CD4-positive, alpha-beta T cell treated with Interleukin-1 beta for 1 hour (primary cell): Measurements from ENCODE around the gene TIPARP.

ENCODE experiments used
- DNase-seq, 2 donors: peaks; one replicate each; pipeline ENCODE4 v3.0.0-alpha.2; 2020 to 2022

Gene TIPARP

DNA sequence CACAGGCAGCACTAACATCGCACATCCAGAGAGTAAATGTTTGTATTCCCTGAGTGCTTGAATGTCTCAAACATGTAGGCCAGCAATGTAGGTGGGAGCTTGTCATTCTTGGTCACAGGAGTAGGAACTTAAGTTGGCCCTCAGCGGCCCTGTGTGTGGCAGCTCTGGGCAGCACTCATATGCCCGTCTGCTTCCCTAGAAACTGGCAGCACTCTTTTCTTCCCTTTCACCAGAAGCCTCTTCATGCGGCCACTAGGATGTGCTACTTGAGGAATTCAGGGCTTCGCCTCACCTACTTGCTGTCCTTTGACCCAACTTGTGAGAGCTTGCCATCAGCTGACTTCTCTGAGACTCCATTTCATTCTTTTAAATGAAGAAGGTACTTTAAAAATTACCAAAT is 69.5 kb downstream of the TIPARP start:
- no peak for DNase-seq

DNA sequence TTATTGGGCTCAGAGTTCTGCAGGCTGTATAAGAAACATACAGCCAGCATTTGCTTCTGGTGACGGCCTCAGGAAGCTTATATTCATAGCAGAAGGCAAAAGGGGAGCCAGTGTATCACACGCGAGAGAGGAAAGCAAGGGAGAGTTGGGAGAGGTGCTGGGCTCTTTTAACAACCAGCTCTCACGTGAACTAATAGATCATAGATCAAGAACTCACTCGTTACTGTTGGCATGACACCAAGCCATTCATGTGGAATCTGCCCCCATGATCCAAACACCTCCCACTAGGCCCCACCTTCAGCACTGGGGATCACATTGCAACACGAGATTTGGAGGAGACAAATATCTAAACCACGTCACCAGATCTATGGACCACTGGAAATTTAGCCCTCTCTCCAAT is 70.2 kb downstream of the TIPARP start:
- no peak for DNase-seq

DNA sequence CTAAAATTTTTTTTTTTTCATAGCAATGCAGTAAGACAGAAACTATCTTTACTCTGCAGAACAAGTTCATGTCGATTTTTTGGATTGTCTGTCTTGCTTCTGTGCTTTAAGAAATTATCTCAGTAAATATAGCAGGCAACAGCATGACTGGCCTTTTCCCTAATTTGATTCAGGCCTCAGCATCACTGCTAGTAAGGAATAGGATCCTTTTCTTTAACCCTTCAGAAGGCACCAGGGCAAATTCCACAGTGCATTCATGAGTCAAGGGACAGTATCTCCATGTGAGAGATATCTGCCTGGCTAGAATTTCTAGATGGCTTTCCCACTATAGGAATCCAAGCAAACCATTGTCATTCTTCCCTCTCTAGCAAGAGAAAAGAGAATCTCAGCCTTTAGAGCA is 71.4 kb downstream of the TIPARP start:
- DNase-seq, result no peak

DNA sequence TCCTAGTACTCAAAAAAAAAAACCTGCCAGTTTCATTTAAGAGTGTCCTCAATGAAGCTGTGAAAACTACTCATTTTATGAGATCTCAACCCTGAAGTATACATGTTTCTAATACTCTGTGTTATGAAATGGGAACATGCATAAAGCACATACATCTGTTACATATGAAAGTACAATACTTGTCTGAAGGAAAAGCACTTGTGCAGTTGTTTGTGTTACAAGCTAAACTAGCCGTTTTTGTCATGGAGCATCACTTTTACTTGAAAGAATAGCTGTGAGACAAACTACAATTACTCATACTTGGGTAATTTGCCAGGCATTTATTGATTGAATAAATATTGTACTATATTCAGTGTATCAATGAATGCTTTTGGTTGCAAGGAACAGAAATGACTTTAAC is 72.7 kb downstream of the TIPARP start:
- DNase-seq, result no peak

DNA sequence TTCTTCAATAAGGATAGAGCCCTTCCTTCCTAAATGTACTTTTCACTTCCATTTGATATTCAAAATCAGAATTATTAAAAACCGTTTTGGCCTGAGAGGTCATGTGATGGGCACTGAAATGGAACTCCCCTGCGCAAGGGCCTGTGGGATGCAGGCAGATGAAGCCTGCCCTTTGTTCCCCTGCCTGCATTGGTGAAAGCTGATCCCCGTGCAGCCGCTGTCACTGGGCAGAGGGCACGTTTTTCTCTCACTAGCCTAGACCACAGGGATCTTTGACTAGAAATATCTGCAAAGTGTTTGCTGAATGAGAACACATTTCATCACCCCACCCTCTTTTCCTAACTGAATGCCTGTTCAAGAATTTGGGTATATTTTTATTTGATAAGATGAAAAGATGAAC is 74.9 kb downstream of the TIPARP start:
- no peak for DNase-seq

DNA sequence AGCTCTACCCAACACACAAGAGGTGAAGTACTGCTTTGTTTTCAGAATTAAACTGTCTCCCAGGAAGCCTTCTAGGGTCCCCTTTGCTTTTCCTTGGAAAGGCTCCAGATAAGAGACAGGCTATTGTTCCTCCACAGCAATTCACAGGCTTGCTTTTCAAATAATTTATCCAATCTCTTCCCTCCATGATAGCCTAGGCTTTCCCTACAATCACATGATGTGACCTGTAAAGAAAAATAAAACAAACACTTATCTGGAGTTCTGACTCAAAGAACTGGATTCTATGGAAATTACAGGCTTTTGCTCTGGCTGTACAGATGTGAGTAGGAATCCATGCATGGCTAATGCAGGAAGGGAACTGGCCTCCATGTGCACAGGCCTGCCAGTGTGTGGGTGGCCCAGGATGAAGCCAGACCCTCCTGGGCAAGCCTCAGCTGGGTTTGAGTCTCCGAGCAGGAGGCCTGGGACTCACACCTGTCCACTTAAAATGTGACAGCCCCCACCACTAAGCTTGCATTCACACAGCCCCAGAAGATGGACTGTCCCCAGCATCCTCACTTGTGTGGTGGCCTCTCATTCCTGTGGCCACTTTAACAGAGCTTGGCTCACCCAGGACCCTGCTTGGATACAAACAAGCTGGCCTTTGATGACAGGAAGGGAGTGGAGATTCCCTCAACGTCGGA is 75.9 kb downstream of the TIPARP start:
- no peak for DNase-seq

DNA sequence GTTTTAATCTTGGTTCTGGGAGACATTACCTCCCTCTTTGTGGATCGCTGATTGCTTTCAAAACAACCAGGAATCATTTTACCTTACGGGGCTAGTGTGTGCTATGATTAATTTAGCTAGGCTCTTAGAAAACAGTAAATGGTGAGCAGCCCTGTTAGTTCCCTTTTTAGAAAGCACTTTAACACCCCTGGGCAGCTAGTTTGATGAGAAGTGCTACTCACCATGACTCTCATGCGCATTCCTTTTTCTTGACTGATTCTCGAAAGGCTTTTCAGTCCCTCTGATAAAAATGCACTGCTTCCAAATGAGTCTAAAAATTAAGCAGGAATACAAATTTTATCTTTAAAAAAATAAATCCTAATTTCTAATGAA is 76.5 kb downstream of the TIPARP start:
- DNase-seq, result no peak

DNA sequence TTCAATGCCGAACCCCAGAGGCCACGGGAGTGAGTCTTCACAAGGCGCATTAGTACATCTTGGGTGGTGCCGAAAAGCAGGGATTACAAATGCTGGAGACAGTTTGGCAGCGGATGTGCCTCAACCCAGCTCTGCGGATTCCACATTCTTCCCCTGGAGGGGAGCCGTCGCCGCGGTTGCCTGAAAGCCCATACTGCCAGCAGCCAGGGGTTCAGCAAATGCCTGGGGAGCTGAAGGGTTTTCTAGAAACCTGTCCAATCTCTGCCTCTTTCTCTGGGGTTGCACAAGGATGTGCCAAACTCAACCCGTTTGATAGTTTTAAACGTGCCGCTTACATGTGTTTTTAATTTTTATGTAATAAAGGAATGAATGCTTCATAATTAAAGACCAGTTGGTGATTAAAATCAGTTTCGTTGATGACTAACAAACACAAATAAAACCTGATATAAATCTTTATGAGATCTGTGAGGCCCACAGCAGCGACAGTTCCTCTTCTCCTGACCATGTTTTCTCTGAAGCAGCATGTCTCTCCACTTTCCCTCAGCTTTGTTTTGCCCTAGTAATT is 77.2 kb downstream of the TIPARP start:
- no peak for DNase-seq
